Loucy (cell line): ENCODE results near the gene TTL.
"Not testable (repeated sequence)": the region's sequence is repeated elsewhere in the genome, so short reads cannot be mapped to it uniquely, and the experiment has no call there.

Experiments
- EZH2phosphoT487 ChIP-seq: fragments of 200-600 bp; IDR thresholded peaks from 2 replicates; pipeline ENCODE4 v1.6.1; 2018; ENCODE audit warnings: antibody characterized with exemption, mild to moderate bottlenecking, moderate library complexity, borderline replicate concordance
- TF ChIP-seq, protein P1 (sequence below): fragments of 200-600 bp; sonication (generic); conservative IDR thresholded peaks from 2 replicates; pipeline ENCODE4 v1.5.1; 2014; ENCODE audit warnings: mild to moderate bottlenecking, antibody characterized with exemption, low read length

DNA sequence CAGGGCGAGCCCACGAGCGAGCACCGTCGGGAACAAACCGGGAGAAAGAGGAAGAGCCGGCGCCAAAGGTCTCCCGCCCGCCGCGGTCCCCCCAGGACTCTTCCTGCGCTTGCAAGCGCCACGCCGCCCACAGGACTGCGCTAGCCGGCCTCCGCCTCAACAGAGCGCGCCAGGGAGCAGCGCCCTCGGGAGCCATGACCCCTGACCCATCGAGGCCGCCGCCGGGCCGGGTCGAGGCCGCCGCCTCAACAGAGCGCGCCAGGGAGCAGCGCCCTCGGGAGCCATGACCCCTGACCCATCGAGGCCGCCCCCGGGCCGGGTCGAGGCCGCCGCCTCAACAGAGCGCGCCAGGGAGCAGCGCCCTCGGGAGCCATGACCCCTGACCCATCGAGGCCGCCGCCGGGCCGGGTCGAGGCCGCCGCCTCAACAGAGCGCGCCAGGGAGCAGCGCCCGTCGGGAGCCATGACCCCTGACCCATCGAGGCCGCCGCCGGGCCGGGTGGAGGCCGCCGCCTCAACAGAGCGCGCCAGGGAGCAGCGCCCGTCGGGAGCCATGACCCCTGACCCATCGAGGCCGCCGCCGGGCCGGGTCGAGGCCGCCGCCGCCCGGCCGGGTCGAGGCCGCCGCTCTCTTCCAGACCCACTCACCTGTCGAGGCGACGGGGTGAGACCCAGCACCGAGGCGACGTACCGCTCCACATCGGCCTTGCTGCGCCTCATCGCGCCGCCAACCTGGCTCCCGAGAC lies 49.0 kb upstream of the TTL start:
- TF ChIP-seq, protein P1, sequence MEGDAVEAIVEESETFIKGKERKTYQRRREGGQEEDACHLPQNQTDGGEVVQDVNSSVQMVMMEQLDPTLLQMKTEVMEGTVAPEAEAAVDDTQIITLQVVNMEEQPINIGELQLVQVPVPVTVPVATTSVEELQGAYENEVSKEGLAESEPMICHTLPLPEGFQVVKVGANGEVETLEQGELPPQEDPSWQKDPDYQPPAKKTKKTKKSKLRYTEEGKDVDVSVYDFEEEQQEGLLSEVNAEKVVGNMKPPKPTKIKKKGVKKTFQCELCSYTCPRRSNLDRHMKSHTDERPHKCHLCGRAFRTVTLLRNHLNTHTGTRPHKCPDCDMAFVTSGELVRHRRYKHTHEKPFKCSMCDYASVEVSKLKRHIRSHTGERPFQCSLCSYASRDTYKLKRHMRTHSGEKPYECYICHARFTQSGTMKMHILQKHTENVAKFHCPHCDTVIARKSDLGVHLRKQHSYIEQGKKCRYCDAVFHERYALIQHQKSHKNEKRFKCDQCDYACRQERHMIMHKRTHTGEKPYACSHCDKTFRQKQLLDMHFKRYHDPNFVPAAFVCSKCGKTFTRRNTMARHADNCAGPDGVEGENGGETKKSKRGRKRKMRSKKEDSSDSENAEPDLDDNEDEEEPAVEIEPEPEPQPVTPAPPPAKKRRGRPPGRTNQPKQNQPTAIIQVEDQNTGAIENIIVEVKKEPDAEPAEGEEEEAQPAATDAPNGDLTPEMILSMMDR = not testable (repeated sequence)
- not testable (repeated sequence) for TF ChIP-seq EZH2phosphoT487
